Loucy (cell line): Measurements from ENCODE around the gene TMEM135.

Source experiments
- H2AFZ ChIP-seq: fragments of 200-600 bp; sonication (generic); 2 replicates; pipeline ENCODE4 v1.6.0; 2016; ENCODE audit warnings: antibody characterized with exemption, mild to moderate bottlenecking, low read length, moderate library complexity
- H3F3A ChIP-seq: fragments of 200-600 bp; 2 replicates; pipeline ENCODE4 v1.6.0; 2016; ENCODE audit warnings: antibody characterized with exemption, low read depth, mild to moderate bottlenecking
- H3K27me3 ChIP-seq: fragments of 200-600 bp; sonication (generic); 2 replicates; pipeline ENCODE4 v1.6.1; 2014; ENCODE audit warnings: low read length, mild to moderate bottlenecking; ENCODE audit not compliant: insufficient read depth, poor library complexity, severe bottlenecking
- H3K36me3 ChIP-seq: fragments of 200-600 bp; sonication (generic); 2 replicates; pipeline ENCODE4 v1.6.1; 2016; ENCODE audit warnings: low read length; ENCODE audit not compliant: insufficient read depth
- H3K4me1 ChIP-seq: fragments of 200-600 bp; sonication (generic); 2 replicates; pipeline ENCODE4 v1.5.1; 2014; ENCODE audit warnings: low read length, mild to moderate bottlenecking; ENCODE audit not compliant: insufficient read depth, poor library complexity, severe bottlenecking
- H3K4me2 ChIP-seq: fragments of 200-600 bp; sonication (generic); 2 replicates; pipeline ENCODE4 v1.6.0; 2014; ENCODE audit warnings: antibody characterized with exemption, low read length, low read depth, mild to moderate bottlenecking; ENCODE audit not compliant: poor library complexity, severe bottlenecking
- H3K4me3 ChIP-seq: fragments of 200-600 bp; sonication (generic); 2 replicates; pipeline ENCODE4 v1.5.1; 2014; ENCODE audit warnings: low read length, mild to moderate bottlenecking, mixed read lengths; ENCODE audit not compliant: poor library complexity, severe bottlenecking
- H3K79me2 ChIP-seq: fragments of 200-600 bp; sonication (generic); 2 replicates; pipeline ENCODE4 v1.6.1; 2014; ENCODE audit warnings: low read length; ENCODE audit not compliant: insufficient read depth
- H3K9ac ChIP-seq: fragments of 200-600 bp; sonication (generic); 2 replicates; pipeline ENCODE4 v1.6.0; 2014; ENCODE audit warnings: mild to moderate bottlenecking, low read depth, low read length, moderate library complexity; ENCODE audit not compliant: poor library complexity, severe bottlenecking
- H3K9me2 ChIP-seq: fragments of 200-600 bp; sonication (generic); replicated peaks from 2 replicates; pipeline ENCODE4 v1.6.1; 2016; ENCODE audit warnings: low read depth, low read length, mixed read lengths
- H3K9me3 ChIP-seq: fragments of 200-600 bp; sonication (generic); 2 replicates; pipeline ENCODE4 v1.6.1; 2014; ENCODE audit warnings: mild to moderate bottlenecking, antibody characterized with exemption, low read length, low read depth; ENCODE audit not compliant: insufficient read depth
- H4K20me1 ChIP-seq: fragments of 200-600 bp; sonication (generic); 2 replicates; pipeline ENCODE4 v1.6.0; 2014; ENCODE audit warnings: antibody characterized with exemption, low read length, mild to moderate bottlenecking; ENCODE audit not compliant: insufficient read depth, poor library complexity, severe bottlenecking
- EZH2phosphoT487 ChIP-seq: fragments of 200-600 bp; IDR thresholded peaks from 2 replicates; pipeline ENCODE4 v1.6.1; 2018; ENCODE audit warnings: antibody characterized with exemption, mild to moderate bottlenecking, moderate library complexity, borderline replicate concordance
- TF ChIP-seq, protein P1 (sequence below): fragments of 200-600 bp; sonication (generic); conservative IDR thresholded peaks from 2 replicates; pipeline ENCODE4 v1.5.1; 2014; ENCODE audit warnings: mild to moderate bottlenecking, antibody characterized with exemption, low read length

The TMEM135 gene

GRCh38 chr11:87013912-87014825 lies 23.6 kb upstream of the TMEM135 start:
- no peaks in the 10 kb centered on the region for H4K20me1 ChIP-seq
- TF ChIP-seq, protein P1, sequence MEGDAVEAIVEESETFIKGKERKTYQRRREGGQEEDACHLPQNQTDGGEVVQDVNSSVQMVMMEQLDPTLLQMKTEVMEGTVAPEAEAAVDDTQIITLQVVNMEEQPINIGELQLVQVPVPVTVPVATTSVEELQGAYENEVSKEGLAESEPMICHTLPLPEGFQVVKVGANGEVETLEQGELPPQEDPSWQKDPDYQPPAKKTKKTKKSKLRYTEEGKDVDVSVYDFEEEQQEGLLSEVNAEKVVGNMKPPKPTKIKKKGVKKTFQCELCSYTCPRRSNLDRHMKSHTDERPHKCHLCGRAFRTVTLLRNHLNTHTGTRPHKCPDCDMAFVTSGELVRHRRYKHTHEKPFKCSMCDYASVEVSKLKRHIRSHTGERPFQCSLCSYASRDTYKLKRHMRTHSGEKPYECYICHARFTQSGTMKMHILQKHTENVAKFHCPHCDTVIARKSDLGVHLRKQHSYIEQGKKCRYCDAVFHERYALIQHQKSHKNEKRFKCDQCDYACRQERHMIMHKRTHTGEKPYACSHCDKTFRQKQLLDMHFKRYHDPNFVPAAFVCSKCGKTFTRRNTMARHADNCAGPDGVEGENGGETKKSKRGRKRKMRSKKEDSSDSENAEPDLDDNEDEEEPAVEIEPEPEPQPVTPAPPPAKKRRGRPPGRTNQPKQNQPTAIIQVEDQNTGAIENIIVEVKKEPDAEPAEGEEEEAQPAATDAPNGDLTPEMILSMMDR = no peak
- TF ChIP-seq EZH2phosphoT487 = no peak
- no peaks in the 10 kb centered on the region for H3K36me3 ChIP-seq
- H3K4me3 ChIP-seq = no peak overlapping the region
- H3K27me3 ChIP-seq = no peaks in the 10 kb centered on the region
- H2AFZ ChIP-seq = no peak overlapping the region
- no peak overlapping the region for H3K4me2 ChIP-seq
- no peaks in the 10 kb centered on the region for H3K79me2 ChIP-seq
- no peaks in the 10 kb centered on the region for H3F3A ChIP-seq
- H3K9me2 ChIP-seq = no peaks in the 10 kb centered on the region
- H3K9me3 ChIP-seq = no peaks in the 10 kb centered on the region
- H3K9ac ChIP-seq = no peak overlapping the region
- peaks cover 5% of the 10 kb centered on the region for H3K4me1 ChIP-seq

DNA sequence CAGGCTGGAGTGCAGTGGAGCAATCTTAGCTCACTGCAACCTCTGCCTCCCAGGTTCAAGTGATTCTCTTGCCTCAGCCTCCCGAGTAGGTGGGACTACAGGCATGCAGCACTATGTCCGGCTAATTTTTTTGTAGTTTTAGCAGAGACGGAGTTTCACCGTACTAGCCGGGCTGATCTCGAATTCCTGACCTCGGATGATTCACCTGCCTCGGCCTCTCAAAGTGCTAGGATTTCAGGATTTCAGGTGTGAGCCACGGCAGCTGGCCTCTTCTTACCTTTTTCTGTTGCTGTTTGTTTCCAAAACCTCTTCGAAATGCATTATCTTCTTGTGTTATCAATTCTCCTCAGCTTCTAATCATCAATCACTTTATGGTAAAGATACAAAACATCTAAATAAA lies 22.1 kb upstream of the TMEM135 start:
- H3K9ac ChIP-seq = no peak overlapping the region
- no peaks in the 10 kb centered on the region for H3K36me3 ChIP-seq
- H3F3A ChIP-seq = no peaks in the 10 kb centered on the region
- H3K4me2 ChIP-seq = no peak overlapping the region
- no peaks in the 10 kb centered on the region for H3K9me3 ChIP-seq
- H3K9me2 ChIP-seq = no peaks in the 10 kb centered on the region
- TF ChIP-seq, protein P1 = no peak
- no peak for TF ChIP-seq EZH2phosphoT487
- H3K4me3 ChIP-seq = no peak overlapping the region
- H2AFZ ChIP-seq = no peak overlapping the region
- no peaks in the 10 kb centered on the region for H4K20me1 ChIP-seq
- no peaks in the 10 kb centered on the region for H3K27me3 ChIP-seq
- no peaks in the 10 kb centered on the region for H3K79me2 ChIP-seq
- peaks cover 16% of the 10 kb centered on the region for H3K4me1 ChIP-seq

DNA sequence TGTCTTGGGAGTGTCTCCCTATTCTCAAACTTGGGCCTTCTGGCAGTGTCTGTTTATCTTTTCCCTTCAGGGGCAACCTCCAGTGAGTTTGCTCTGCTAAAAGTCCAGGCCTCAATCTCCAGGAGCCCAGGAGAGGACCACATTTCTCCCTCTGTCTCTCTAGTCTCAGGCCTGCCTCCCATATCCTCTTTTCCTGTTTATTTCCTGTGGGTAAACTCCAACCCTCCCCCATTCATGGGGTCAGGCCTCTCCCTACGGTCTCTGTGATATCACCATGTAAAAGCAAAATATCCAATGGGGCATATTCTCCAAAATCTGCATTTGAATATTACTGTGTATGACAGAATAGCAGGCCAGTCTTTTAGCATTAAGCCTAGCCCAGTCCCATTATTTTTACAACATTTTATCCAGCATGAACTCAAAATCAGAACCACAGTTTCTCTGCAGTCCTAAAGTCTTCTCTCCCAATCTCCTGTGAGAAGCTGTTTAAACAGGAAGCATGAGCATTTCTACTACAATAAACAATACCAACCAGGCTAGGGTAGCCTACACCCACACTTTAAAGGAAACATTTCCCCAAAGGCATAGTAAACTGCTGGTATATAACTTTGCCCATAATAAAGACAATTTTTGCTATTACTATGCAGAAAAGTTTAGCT lies 18.0 kb upstream of the TMEM135 start:
- TF ChIP-seq EZH2phosphoT487 = no peak
- TF ChIP-seq, protein P1 = no peak
- Histone ChIP-seq H3K9me2 (no peaks in the 10 kb centered on the region), H3F3A (no peaks in the 10 kb centered on the region), H3K9me3 (no peaks in the 10 kb centered on the region), H3K79me2 (no peaks in the 10 kb centered on the region), H3K4me1 (peaks cover 12% of the 10 kb centered on the region), H2AFZ (peak overlapping the region; percentile 5; the same call in 1 of the 2 replicates), H3K27me3 (no peaks in the 10 kb centered on the region), H3K9ac (no peak overlapping the region), H3K4me3 (no peak overlapping the region), H3K36me3 (no peaks in the 10 kb centered on the region), H3K4me2 (no peak overlapping the region), H4K20me1 (no peaks in the 10 kb centered on the region)
